Amniotic stem cell (primary cell): ENCODE results near the gene RBBP8.
A peak's percentile ranks its signal among the peaks of the same experiment; 100 is the strongest.
"Not testable (repeated sequence)": the region's sequence is repeated elsewhere in the genome, so short reads cannot be mapped to it uniquely, and the experiment has no call there.

Experiments used
- DNase-seq: peaks from one replicate; lab custom pipeline; 2025; lab: John Stamatoyannopoulos, UW

The RBBP8 gene

DNA sequence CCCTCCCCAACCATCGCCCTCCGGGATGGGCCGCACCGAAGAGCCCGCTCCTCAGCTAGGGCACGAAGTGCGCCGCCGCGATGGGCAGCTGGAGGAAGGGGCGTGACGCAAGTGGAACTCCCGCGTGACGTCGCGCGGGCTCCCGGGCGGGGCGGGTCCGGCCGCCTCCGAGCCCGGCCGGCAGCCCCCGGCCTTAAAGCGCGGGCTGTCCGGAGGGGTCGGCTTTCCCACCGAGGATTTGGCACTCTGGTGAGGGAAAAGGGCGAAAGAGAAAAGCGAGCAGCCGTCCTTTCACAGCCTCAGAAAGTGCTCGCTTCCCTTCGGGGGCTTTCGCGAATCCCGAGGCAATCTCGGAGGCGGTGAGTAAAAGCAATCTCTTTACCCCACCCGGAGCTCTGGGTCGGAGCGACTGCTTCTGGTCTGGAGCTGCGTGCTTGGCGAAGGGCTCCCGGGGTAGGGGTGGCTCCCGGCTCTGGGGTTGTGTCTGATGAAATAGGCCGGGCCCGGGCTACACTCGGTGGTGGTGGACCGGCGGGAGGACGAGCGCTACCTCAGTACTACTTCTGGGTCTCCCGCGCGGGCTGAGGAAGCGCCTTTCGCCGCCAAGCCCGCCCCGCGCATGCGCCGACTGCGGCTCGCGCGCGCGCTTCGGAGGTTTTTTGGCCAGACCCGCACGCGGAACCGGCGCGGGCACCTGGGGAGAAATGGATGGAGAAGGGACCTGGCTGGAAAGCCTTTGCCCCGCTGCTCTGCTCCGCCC lies at the start of gene RBBP8:
TSS of gene RBBP8 (plus strand) at position 123 of the 760 bp plus-strand sequence. CDS start 3,524 bp downstream, outside the sequence.
- peak; percentile 55 for DNase-seq

DNA sequence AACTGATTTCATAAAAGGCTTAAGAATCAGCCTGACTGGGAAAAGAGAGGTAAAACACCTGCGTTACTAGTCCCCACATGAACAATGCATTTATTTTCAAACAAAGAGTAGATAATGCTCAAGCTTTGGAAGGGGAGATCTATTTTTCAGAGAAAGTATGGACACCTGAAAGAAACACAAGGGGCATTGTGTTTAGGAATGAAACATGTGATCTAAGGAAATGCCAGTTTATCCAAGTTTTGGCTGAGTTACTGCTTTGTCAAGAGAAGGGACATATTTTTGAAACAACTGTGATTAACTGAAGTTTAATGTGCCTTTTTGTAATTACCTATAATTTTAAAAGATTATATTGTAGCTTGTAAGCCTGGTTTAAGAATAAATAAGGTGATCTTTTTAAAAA lies 49.3 kb upstream of the RBBP8 start:
- no peak for DNase-seq

DNA sequence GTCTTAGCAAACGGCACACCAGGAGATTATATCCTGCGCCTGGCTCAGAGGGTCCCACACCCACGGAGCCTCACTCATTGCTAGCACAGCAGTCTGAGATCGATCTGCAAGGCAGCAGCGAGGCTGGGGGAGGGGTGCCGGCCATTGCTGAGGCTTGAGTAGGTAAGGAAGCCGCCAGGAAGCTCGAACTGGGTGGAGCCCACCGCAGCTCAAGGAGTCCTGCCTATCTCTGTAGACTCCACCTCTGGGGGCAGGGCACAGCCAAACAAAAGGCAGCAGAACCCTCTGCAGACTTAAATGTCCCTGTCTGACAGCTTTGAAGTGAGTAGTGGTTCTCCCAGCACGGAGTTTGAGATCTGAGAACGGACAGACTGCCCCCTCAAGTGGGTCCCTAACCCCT lies 47.4 kb upstream of the RBBP8 start:
- DNase-seq: not testable (repeated sequence)

DNA sequence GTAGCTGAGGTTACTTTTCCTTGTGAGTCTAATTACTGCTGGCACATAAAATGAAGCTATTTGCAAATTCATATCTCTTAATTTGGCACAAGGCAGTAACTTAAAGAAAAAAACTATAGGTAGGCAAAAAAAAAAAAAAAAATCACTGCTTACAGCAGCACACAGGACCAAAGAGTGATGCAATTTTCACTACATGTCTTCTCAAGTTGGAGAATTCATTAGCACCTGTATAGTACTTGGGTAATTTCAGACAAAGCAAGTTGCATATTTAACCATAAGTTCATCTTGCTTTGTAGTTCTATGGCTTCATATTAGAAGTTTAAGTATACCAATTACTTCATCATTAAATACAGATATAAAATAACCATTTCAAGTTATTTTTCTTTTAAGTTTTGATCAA lies 33.7 kb upstream of the RBBP8 start:
- no peak for DNase-seq

DNA sequence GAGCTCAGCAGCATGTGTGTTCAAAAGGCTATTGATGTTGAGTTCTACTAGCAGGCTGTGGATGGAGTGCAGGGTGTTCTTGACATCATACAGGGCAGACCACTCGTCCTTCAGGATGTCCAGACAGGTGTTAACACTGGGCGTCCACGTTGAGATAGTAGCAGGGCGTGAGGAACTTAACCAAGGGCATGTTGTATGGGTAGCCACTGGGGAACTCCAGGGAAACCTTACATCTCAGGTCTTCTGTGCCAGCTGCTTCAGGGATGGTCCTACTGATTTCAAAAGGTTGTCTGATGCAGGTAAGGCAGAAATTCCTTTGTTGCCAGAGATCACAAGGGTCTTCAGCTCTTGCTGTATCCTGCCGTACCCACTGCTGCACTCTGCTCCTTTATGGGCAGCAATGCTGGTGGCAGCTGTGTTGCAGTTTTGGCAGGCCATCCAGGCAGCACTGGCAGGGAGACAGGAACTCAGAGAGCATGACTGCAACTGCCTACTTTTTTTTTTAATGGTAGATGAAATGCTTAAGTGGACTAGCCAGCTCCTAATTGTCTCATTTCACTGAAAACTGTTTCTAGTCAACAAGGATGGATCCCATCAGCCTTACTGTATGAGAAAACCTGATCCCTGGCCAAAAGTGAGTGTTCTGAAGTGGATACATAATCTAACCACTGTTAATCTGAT lies 32.4 kb upstream of the RBBP8 start:
- no peak for DNase-seq

DNA sequence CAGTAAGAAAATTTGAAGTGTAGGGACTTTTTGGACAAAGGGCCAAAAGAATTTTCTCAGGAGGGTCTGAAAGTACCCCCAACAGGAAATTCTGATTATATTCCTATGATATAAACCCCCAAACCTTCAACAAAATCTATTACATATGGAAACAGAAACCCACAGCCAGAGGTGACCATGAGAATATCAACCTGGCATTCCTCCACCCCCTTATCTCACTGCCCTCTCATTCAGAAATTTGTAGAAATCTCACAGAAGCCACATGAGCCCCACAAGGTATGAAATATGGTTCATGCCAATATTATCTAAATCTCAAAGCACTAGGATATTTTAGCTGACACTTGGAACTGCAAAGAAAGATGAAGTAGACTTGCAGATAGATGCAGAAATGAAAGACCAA lies 31.0 kb upstream of the RBBP8 start:
- DNase-seq: no peak

DNA sequence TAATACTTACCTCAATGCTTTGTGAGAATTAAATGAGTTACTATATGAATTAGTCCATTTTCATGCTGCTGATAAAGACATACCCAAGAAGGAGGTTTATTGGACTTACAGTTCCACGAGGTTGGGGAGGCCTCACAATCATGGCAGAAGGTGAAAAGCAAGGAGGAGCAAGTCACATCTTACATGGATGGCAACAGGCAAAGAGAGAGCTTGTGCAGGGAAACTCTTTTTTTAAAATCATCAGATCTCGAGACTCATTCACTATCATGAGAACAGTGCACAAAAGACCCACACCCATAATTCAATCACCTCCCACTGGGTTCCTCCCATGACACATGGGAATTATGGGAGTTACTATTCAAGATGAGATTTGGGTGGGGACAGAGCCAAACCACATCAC lies 29.9 kb upstream of the RBBP8 start:
- not testable (repeated sequence) for DNase-seq

DNA sequence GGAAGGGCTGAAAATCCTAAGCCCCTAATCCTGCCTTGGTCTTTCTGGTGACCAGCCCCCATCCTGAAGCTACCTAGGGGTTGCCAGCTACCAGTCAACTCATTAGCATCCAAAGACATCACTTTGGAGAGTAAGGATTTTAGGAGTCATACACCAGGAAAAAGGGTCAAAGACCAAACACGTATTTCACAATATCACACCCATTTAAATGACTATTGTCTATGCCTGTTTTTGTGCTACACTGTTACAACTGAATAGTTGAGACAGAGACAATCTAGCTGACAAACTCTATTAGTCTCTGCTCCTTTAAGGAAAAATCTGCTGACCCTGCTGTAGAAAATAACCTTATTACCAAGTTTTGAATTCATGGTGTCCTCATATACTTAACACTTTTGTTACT lies 21.0 kb upstream of the RBBP8 start:
- DNase-seq: no peak

DNA sequence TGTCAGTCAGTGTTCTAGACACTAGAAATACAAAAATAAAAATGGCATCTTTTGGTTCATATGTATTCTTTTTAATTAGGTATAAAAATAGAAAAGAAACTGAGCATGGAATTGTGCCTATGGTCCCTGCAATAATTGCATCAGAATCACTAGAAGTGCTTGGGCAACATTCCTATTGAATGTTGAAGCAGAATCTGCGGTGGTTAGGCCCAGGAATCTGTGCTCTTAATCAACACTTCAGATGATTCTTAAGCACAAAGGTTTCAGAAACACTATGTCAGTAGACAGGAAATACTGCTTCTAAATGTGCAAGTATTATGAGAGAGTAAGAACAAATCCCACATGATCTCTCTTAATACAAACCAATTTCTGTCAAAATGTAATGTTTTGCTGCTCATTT lies 20.3 kb upstream of the RBBP8 start:
- no peak for DNase-seq

DNA sequence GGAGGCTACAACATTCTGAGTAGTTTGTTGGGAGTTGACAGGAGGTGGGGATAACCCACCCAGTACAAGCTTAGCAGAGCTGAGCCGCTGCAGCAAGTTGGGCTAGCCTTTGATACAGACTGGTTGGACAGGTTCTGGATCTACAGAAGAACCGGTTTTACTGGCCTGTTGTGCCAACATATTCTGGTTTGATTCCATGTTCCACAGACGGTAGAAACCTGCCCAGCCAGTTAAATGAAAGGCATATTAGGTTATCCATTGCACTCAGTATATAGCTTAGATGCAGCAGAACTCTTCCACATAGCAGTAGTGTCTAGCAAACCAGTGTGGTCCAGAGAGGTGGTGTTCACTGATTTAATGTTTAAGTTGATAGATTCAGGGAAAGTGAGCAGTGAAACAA lies 19.3 kb upstream of the RBBP8 start:
- no peak for DNase-seq

DNA sequence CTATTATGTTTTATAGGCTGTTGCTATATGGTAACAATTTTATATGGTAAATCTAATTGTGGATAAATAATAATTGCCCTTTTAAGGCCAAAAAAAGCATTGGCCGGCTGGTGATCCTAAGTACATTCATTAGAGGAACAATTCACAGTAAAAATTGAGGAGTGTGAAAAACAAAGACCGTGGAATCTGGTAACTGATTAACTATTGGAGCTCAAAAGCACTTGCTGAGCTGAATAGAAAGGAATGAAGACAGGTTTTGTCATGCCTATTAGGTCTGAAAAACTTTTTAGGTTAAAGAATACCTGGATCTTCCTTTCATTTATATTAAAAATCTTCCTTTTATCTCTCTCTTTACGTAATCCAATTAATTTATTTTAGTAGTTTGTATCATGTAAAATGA lies 18.5 kb upstream of the RBBP8 start:
- DNase-seq: no peak

DNA sequence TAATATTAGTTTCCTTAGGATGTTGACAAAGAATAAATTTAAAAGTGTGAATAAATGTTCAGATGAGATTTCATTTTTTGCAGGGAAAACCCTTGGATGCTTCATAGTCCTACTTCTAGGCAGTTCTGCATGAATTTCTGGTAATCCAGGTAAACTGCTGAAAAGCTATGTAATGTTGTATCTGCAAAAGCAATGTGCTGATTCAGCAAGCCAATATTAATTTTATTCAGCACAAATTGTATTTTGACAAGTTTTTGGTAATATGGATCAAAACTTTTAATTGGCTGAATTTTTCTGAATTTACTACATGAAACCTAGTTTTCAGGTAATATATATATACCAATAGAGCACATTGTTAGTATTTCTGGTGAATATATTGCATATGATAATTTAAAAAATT lies 17.8 kb upstream of the RBBP8 start:
- DNase-seq: no peak

DNA sequence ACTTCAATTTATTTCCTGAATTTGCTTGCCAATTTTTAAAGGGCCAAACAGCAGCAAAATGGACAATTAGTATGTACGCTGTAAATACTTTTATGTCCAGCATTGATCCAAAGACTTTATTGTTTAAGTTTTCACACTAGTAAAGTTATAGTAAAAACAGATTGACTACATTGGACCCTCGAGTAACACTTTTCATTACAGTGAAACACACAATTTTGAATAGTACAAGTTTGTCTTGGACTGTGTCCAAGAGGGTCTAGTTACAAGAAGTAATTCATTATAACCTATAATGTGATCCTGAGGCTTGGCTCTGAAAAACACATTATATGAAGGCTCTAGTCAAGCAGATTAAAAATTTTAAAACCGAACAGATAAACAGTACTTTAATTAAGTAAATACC lies 11.4 kb upstream of the RBBP8 start:
- no peak for DNase-seq

DNA sequence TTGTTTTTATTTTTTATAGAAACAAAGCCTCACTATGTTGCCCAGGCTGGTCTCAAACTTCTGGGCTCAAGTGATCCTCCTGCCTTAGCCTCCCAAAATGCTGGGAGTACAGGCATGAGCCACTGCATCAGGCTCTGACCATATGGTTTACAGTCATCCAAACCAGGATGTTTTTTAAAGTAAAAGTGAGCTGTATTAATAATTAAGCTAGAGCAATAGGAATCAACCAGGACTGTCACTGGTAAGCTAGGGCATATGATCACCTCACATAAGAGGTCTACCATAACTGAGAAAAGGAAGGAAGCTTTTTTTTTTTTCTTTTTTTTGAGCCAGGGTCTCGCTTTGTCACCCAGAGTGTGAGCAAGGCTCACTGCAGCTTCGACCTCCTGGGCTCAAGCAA lies 8.5 kb upstream of the RBBP8 start:
- no peak for DNase-seq

DNA sequence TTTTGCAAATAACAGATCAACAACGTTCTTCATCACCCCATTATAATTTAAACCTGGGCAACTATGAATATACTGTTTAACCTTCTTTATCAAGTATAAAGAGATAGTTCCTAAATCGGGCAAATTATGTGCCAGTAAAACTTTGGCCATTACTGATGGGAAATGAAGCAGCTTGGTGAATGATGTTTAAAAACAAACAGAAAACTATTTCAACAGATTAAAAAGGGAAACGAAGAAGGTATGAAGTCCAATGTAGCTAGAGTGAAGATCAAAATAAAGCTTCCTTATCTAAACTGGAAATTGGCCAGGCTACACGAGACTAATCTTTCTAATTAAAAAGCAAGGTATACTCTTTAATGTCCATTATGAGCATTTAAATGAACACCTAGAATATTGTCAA lies 6.7 kb upstream of the RBBP8 start:
- DNase-seq: no peak

DNA sequence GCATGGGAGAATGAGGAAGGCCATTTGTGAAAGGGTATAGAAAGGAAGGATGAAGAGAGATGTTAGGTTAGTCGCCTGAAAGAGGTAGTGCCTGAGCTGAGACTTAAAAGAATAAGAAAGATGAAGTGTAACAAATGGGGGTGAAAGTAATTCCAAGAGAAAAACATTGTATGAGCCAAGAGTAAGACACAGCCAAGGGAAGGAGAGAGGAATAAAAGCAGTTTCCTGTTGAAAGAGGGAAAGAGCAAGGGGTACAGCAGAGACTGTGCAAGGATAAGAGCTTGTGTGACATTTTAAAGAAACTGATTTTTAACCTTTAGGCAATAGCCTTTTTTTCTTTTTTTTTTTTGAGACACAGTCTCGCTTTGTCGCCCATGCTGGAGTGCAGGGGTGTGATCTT lies 4.8 kb upstream of the RBBP8 start:
- no peak for DNase-seq

DNA sequence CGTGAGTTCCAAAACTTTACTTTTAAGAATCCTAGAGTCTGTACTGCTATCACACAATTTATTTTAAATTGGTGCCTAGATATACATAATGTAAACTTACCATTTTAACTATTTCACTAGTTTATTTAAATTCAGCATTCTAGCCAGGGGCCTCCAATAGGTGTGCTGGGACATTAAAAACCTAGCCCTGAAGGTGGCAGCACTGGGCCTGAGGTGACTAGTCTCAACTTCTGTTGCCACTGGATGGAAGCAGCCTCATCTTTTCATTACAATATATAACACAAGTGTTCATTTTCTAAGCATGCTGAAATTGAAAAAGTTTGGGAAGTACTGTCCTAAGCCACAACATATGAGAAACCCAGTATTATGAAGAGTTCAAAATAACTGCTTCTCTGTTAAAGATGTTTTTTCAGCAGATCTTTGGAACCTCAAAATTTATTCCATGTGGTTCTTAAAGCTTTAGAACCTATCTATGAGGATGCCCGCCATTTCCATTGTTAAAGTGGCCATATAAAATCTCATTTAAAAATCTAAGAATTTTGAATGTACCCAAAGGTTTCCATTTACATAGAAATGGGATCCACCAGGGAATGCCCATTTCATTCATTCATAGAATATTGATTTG lies 2.9 kb upstream of the RBBP8 start:
- DNase-seq: peak; percentile 51

DNA sequence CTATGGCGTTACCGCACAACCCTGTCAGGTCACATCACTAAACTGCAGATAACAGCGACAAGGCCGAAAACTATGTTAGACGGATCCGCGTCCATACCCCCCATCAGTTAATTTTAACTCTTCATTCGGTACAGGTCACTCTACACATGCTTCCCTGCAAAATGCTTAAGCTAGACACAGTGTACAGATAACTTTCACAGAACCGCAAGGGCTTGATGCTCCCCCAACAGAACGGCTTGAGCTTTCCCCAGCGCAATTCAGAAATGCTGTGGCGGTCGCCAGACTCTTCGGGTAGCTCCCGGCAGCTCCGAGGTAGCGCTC lies 283 bp upstream of the RBBP8 start:
- no peak for DNase-seq

DNA sequence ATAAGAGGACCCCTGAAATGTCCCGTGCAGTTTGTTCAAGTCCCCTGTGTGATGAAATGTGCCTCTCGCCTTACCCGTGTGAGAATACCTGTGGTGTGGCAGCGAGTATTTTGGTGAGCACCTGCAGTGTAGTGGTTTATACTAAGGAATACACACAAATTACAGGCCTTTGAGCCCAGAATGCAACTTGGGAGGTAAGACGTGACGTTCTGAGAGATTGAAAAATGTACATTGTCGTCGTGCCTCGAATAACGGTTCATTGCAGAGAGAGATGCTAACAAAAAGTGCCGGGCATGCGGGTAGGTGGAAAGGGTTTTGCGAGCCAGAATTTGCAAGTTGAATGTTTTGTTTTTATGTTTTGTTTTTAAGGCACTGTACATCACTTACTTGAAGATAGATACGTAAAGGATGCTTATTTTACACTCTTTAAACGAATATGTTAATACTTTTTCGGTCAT lies 867 bp downstream of the RBBP8 start:
- no peak for DNase-seq

DNA sequence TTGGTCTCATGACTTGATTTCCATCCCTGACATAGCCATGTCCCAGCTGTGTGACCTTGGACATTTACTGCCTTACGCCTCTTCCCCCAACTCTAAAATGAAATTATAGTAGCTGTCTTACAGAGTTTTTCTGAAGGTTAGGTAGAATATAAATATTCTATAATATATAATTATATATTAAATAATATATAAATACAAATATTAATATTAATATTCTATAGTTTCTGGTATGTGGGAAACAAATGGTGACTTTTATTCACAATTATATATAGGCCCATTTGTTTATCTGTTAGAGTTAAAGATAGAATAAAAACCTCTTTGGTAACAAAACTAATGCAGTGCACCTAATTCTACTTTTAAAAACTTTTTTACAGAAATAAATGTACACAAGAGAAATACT lies 1.7 kb downstream of the RBBP8 start:
- DNase-seq: no peak

DNA sequence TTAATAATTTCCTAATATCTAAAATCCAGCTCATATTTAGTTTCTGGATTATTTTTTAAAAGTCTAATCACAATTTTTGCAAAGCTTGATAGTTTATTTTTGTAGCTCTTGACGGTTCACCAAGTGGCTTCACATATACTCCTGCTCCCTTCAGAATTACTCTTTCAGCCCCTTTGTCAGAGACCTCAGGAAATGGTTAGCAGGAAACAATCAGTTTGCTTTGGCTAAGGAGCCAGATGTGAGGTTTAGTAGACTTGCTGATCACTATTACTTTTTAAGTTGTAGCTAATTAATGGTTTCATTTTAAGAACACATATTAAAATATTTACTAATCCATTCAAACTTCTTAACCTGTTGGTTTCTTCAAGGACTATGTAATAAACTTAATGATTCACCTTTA lies 2.3 kb downstream of the RBBP8 start:
- no peak for DNase-seq

DNA sequence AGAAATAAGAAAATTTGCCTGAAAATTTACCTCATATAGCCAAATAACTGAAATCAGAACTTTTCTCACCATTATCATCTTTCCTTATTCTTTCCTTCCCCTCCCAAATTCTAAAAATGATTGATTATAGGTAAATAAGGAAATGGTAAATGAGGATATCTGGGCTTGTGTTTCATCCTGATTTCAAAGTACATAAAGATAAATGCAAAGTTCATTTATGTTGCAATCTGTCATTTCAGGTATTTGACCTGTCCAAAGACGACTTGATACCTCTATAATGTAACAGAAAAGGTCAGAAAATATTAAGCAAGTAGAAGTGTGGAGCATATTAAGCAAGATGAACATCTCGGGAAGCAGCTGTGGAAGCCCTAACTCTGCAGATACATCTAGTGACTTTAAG lies 3.4 kb downstream of the RBBP8 start:
- DNase-seq: no peak

DNA sequence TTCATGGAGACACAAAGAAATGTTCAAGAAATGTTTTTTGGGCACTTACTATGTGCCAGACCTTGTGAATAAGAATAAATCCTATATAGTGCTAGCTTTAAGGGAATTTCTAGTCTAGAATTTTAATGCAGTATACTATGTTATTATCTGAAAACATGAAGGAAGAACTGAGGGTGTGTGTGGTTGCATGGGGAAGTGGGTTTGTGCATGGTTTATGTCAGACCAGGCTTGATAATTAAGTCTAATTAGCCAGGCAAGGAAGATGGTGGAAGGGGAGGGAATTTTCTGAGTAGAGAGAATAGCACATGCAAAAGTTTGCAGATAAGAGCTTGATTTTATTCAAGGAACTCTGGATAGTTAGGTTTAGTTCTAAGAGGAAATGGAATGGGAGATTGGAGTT lies 6.5 kb downstream of the RBBP8 start:
- no peak for DNase-seq

DNA sequence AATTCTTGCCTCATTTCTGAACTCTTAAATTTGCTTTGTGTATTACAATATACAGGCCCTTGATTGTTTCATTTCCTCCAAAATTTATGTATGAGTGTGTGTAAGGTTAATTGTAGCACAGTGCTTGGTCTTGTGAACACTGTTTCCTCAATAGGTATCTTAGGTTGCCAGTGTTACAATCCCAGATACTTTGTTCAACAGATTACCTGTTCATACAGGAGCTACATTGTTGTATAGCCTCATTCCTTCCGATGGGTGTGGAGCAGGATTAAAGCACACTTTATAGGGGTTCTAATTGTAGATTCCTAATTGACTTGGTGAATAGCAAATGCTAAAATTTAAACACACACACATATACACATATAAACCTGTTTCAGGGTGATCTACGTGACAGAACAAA lies 10.7 kb downstream of the RBBP8 start:
- DNase-seq: no peak
